Rectal smooth muscle tissue (tissue), 1 donor: ENCODE data around the gene GPX6.

Source experiments
- H3K27ac ChIP-seq: one replicate; pipeline ENCODE4 v1.7.0; 2013; ENCODE audit warnings: low read depth, low read length, inconsistent platforms
- H3K27me3 ChIP-seq: one replicate; pipeline ENCODE4 v1.7.0; 2013; ENCODE audit warnings: low read length; ENCODE audit not compliant: control insufficient read depth, insufficient read depth
- H3K36me3 ChIP-seq: one replicate; pipeline ENCODE4 v1.7.0; 2013; ENCODE audit warnings: low read length; ENCODE audit not compliant: control insufficient read depth, insufficient read depth
- H3K4me1 ChIP-seq: one replicate; pipeline ENCODE4 v1.7.0; 2013; ENCODE audit warnings: low read length; ENCODE audit not compliant: control insufficient read depth, insufficient read depth
- H3K4me3 ChIP-seq: one replicate; pipeline ENCODE4 v1.7.0; 2013; ENCODE audit warnings: low read length
- H3K9ac ChIP-seq: one replicate; pipeline ENCODE4 v1.7.0; 2013; ENCODE audit warnings: low read length

GPX6 gene

GRCh38 chr6:28458568-28458967, 57.0 kb downstream of the GPX6 start:
- Histone ChIP-seq H3K4me3 (no peak overlapping the region), H3K4me1 (no peaks in the 10 kb centered on the region), H3K27me3 (peaks cover 4% of the 10 kb centered on the region), H3K27ac (no peak overlapping the region), H3K9ac (no peak overlapping the region), H3K36me3 (no peaks in the 10 kb centered on the region)
